Esophagus mucosa (tissue), 1 donor: ENCODE results near the gene PYGM. TPM values are rescaled to one million over a fixed set of nuclear protein-coding genes. Genes with fewer than 3 reads are reported as not detected.
"Not testable (repeated sequence)": the region's sequence is repeated elsewhere in the genome, so short reads cannot be mapped to it uniquely, and the experiment has no call there.

Experiments used
- ATAC-seq: fragments of 200-7000 bp; cut with Tn5 transposase; one replicate; pipeline ENCODE4 v1.9.1; 2020
- total RNA-seq: library from RNA; stranded (reverse); gene quantifications from one replicate; pipeline ENCODE4 v1.2.4, GENCODE V29; 2023
- donor health status: DM: yes; HTN: yes; CAD: no.

The PYGM gene
- total RNA-seq, 1 donor from 2014 or later, result 0.44 TPM

GRCh38 chr11:64716473-64717267, 43.1 kb downstream of the PYGM start:
- ATAC-seq, result no peak

DNA sequence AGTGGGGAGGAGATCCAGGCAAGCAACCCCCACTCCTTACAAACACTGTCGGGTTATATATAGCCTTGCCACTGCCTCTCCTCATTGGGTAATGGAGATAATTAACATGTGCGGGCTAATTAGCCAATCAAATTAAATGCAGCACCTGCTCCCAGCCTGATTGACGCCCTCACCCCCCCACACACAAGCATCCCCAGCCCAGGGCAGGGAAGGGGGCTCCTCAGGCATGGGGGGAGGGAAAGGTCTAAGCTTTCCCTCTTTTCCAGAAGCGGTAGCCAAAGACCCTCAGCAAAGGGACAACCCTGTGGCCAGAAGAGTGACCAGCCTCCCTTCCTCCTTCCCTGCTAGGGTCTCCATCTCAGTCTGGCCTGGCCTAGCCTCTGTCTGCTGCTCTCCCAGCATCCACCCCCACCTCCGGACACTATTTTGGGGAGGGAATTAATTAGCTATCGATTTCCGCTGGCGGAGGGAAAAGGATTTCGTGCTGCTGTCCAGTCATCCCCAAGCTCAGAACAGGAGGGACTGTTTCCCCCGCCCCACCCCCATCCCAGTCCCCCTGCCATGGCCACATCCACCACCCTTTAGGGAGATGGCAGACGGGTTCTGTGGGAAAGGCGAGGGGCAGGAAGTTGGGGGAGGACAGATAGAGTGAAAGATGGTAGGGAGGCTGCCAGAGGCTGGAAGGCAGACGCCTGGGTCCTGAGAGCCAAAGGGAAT, 43.9 kb downstream of the PYGM start:
- no peak for ATAC-seq

DNA sequence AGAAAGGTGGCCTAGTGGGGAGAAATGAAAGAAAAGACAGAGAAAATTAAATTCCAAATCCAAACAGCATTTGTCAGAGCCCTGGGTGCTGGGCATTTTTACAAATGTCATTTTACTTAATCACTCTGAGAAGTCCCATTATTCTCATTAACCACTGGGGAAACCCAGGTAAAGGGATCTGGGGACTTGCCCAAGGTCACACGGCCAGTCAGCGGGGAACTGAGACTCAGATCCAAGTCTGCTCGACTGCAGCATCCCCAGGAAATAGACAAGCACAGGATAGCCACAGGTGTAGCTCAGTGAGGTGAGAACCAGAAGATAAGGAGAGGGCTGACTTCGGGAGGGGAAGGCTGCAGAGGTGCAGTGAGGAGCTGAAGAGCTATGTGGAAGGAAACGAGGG, 44.7 kb downstream of the PYGM start:
- no peak for ATAC-seq

GRCh38 chr11:64714666-64715065, 45.1 kb downstream of the PYGM start:
- ATAC-seq, result no peak

DNA sequence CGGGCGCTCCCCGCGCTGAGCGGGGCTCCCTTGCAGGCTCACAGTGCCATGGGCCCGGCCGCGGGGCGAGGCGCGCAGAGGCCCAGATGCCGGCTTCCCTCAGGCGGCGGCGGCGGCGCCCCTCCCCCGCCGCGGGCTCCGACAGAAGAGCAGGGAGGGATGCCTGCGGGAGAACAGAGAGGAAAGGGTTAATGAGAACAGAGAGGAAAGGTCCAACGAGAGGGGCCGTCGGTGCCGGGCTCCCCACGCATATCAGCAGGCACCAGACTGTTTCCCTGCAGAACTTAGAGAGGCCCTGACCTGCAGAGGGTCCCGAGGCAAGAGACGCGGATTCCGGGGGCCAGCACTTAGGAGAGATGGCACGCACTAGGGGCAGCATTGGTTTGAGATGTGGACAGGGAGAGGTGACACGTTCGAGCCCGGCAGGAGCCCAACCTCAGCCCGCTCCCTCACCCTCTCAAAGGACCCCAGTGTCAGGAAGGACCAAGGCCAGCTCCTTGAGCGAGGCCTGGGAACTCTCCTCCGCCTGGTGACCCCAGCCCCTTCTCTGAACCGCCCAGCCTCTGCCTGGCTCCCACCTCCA, 45.9 kb downstream of the PYGM start:
- ATAC-seq, result no peak

- peak; percentile 45 for ATAC-seq
Observed at GRCh38 chr11:64713016-64713707, 46.6 kb downstream of the PYGM start.

- ATAC-seq, result no peak
Observed at GRCh38 chr11:64712430-64713015, 47.3 kb downstream of the PYGM start.

GRCh38 chr11:64711956-64712362, 47.8 kb downstream of the PYGM start:
- peak; percentile 9 for ATAC-seq

DNA sequence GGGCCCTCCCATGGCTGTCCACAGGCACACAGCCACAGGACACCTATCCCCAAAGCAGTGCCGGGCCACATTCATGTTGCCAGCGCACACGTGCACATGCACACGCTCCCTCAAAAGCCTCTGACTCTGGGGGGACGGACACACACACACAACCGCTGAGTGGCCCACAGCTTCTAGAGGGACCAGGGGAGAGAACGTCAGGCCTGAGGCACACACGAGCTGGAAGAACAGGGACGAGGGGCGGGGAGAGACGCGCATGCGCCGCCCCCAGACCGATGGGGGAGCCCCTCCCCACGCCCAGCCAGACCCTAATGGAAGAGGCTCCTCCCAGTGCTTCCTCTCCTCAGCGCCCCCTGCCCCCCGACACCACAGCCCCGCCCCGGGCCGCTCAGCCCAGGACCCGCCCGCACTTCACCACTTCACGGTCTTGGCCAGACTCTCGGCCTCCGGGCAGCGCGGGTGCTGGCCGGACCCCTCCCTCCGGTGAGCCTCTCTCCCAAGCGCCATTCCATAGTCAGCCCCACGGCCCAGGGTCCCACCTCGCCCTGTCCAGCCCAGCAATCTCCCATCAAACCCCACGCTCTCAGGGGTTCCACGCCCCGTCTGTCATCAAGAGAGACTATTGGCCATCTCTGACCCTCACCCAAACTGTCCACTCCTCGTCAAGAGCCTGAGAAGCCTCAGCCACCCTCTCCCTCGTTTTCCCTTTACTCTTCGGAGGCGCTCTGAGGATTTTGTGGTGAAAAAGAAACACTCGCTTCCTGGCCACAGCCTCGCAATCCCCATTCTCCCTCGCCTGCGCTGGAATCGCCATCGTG, 48.4 kb downstream of the PYGM start:
- ATAC-seq, result no peak

GRCh38 chr11:64710418-64711137, 49.2 kb downstream of the PYGM start:
- ATAC-seq, result peak; percentile 43

DNA sequence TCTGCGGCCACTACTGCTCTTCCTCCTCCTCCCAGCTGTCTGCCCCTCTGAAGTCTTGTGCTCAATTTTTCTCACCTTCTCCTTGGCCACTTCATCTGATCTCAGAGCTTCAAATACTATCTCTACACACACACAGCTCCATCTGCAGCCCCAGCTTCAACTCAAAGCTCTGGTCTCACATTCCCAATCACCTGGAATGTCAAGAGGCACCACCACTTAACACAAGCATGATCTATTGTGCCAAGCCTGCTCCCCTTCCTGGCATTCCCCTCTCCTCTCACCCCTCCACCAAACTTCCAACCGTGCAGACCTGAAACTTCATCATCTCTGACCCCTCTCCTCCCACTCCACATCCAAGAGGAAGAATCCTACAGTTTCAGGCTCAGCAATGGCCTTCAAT, 54.3 kb downstream of the PYGM start:
- ATAC-seq, result no peak

DNA sequence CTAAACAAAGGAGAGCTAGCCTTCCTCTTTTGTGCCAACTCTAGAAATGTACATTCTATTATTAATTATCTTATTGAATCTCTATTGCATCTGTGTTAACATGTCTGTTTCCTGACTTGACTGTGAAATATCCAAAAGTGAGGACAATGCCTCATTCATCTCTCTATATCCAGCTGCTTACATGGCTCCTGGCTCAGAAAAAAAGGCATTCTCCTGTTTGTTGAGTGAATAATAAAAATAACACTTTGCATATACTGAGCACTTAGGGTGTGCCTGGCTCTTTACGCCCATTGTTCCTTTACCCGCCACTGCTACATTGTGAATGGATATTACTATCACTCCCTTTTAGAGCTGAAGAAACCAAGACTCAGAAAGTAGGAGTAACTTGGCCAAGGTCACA, 56.7 kb downstream of the PYGM start:
- ATAC-seq, result no peak

DNA sequence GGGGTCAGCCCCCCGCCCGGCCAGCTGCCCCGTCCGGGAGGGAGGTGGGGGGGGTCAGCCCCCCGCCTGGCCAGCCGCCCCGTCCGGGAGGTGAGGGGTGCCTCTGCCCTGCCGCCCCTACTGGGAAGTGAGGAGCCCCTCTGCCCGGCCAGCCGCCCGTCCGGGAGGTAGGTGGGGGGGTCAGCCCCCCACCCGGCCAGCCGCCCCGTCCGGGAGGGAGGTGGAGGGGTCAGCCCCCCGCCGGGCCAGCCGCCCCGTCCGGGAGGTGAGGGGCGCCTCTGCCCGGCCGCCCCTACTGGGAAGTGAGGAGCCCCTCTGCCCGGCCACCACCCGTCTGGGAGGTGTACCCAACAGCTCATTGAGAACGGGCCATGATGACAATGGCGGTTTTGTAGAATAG, 57.8 kb downstream of the PYGM start:
- ATAC-seq, result not testable (repeated sequence)

DNA sequence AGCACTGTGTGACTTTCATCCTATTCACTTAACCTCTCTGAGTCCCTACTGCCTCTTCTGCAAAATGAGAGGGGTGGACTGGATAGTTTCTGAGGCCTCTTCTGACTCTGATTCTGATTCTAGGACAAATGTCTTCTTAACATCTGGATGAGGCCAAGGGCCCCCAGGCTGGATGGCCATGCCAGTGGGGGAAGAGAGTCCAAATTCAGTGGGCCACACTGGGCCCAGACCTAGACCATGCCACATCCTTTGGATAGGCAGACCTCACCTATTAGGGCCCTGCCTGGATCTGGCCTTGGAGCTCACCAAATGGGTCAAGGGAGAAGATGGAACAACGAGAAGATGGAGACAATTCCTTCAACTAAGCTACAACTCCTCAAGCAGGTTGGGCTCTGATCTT, 61.3 kb downstream of the PYGM start:
- no peak for ATAC-seq

- no peak for ATAC-seq
Observed at GRCh38 chr11:64697663-64698375, 62.0 kb downstream of the PYGM start.

Other genes with a start within 250 kb of the PYGM start
- gene SLC22A11, start 204.0 kb downstream of the PYGM start, total RNA-seq, result not detected
- not detected for gene SLC22A12, start 168.8 kb downstream of the PYGM start, total RNA-seq
- gene NRXN2, start 36.8 kb downstream of the PYGM start, total RNA-seq, result 0.12 TPM
- gene RASGRP2, start 15.8 kb downstream of the PYGM start, total RNA-seq, result 1.1 TPM
- gene SF1, start 18.6 kb upstream of the PYGM start, total RNA-seq, result 129 TPM
- 5.4 TPM for gene MAP4K2, start 43.2 kb upstream of the PYGM start, total RNA-seq
- 15.6 TPM for gene MEN1, start 50.6 kb upstream of the PYGM start, total RNA-seq
- 20.5 TPM for gene CDC42BPG, start 84.7 kb upstream of the PYGM start, total RNA-seq
- gene EHD1, start 118.6 kb upstream of the PYGM start, total RNA-seq, result 25.6 TPM
- 10.7 TPM for gene ATG2A, start 157.2 kb upstream of the PYGM start, total RNA-seq
- 7.0 TPM for gene PPP2R5B, start 164.7 kb upstream of the PYGM start, total RNA-seq
- gene GPHA2, start 175.9 kb upstream of the PYGM start, total RNA-seq, result not detected
- not detected for gene MAJIN, start 212.1 kb upstream of the PYGM start, total RNA-seq
- not detected for gene BATF2, start 237.0 kb upstream of the PYGM start, total RNA-seq